Vagina (tissue), 2 donors: ENCODE measurements around the gene CPPED1.

ENCODE experiments used
- POLR2A ChIP-seq, 2 donors: fragments of 450-650 bp; IDR thresholded peaks; one replicate each; pipeline ENCODE4 v1.6.1; 2017; ENCODE audit warnings: antibody characterized with exemption in 2 of 2, mild to moderate bottlenecking in 2 of 2, moderate library complexity in 2 of 2
- TF ChIP-seq, protein P1 (sequence below), 3 experiments: fragments of 450-650 bp in 2 of 3; fragments of 200-600 bp in 1 of 3; sonication (generic) in 1 of 3; IDR thresholded peaks; one replicate each; pipeline ENCODE4 v1.5.1; 2017 to 2019; ENCODE audit warnings: antibody characterized with exemption in 3 of 3, mild to moderate bottlenecking in 2 of 3, moderate library complexity in 2 of 3

DNA sequence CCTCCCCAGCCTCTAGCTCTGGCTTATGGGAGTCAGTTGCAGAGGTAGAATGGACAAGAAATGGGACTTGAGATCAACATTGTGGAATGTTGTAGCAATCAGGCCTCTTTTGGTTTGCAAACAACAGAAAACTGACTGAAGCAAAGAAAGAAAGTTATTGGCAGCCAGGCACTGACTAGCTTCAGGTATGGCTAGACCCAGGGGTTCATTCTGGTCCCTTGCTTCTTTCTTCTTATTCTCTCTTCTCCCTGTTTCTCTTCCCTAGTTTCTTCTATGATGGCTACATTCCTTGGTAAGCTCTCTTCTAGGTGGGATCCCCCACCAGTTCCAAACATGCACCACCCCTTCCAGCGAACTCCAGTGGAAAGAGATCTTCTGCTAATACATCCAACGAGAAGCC, 154.3 kb downstream of the CPPED1 start:
- TF ChIP-seq, protein P1, sequence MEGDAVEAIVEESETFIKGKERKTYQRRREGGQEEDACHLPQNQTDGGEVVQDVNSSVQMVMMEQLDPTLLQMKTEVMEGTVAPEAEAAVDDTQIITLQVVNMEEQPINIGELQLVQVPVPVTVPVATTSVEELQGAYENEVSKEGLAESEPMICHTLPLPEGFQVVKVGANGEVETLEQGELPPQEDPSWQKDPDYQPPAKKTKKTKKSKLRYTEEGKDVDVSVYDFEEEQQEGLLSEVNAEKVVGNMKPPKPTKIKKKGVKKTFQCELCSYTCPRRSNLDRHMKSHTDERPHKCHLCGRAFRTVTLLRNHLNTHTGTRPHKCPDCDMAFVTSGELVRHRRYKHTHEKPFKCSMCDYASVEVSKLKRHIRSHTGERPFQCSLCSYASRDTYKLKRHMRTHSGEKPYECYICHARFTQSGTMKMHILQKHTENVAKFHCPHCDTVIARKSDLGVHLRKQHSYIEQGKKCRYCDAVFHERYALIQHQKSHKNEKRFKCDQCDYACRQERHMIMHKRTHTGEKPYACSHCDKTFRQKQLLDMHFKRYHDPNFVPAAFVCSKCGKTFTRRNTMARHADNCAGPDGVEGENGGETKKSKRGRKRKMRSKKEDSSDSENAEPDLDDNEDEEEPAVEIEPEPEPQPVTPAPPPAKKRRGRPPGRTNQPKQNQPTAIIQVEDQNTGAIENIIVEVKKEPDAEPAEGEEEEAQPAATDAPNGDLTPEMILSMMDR (IDR thresholded peaks at IDR 0.05) = no peak
- no peak for TF ChIP-seq POLR2A (IDR thresholded peaks at IDR 0.05)
